Sigmoid colon (tissue), 7 donors: ENCODE data around the gene ELF3. TPM values are rescaled to one million over a fixed set of nuclear protein-coding genes. Genes with fewer than 3 reads are reported as not detected.

ENCODE experiments used
- DNase-seq: peaks from one replicate; pipeline ENCODE4 v3.0.0-alpha.2; 2019
- H3K27ac ChIP-seq, 4 donors: fragments of 200-600 bp; sonication (generic); one replicate each; pipeline ENCODE4 v1.5.1; 2016 to 2019; ENCODE audit warnings: mild to moderate bottlenecking in 1 of 4
- H3K27me3 ChIP-seq, 3 donors: fragments of 200-600 bp; sonication (generic); one replicate each; pipeline ENCODE4 v1.5.1; 2019; ENCODE audit warnings: mild to moderate bottlenecking in 1 of 3
- H3K36me3 ChIP-seq, 4 donors: fragments of 200-600 bp; sonication (generic); one replicate each; pipeline ENCODE4 v1.5.1; 2016 to 2019
- H3K4me1 ChIP-seq, 4 donors: fragments of 200-600 bp; sonication (generic); one replicate each; pipeline ENCODE4 v1.5.1; 2017 to 2019
- H3K4me3 ChIP-seq, 4 donors: fragments of 200-600 bp; sonication (generic); one replicate each; pipeline ENCODE4 v1.5.1; 2017 to 2019; ENCODE audit warnings: mild to moderate bottlenecking in 2 of 4, moderate library complexity in 1 of 4
- H3K9me3 ChIP-seq, 4 donors: fragments of 200-600 bp in 3 of 4; sonication (generic) in 3 of 4; one replicate each; pipeline versions ENCODE4 v1.5.1 to v1.6.1; 2013 to 2019
- CTCF ChIP-seq, 4 experiments: fragments of 450-650 bp in 3 of 4; fragments of 200-600 bp in 1 of 4; IDR thresholded peaks; one replicate each; pipeline ENCODE4 v1.5.1; 2016 to 2019; ENCODE audit warnings: antibody characterized with exemption in 4 of 4, mild to moderate bottlenecking in 3 of 4, moderate library complexity in 2 of 4
- EP300 ChIP-seq, 4 donors: sonication (generic); formaldehyde crosslinking; IDR thresholded peaks; one replicate each; pipeline ENCODE4 v1.6.1; 2017; ENCODE audit warnings: antibody characterized with exemption in 4 of 4
- POLR2A ChIP-seq, 2 donors: fragments of 450-650 bp; IDR thresholded peaks; one replicate each; pipeline ENCODE4 v1.6.1; 2016; ENCODE audit warnings: antibody characterized with exemption in 2 of 2, mild to moderate bottlenecking in 2 of 2, moderate library complexity in 2 of 2
- POLR2AphosphoS5 ChIP-seq, 4 donors: sonication (generic); formaldehyde crosslinking; IDR thresholded peaks; one replicate each; pipeline ENCODE4 v1.6.1; 2017; ENCODE audit warnings: antibody characterized with exemption in 4 of 4
- WGBS, 2 donors: extraction: QIAGEN DNeasy Blood & Tissue Kit; methylation state at CpG; one replicate each; pipeline ENCODE4 v1.1.7; 2013; 5-methylcytosine and 5-hydroxymethylcytosine counted together
- intact Hi-C: fragments of 100-400 bp; cut with DNase I; formaldehyde crosslinking; loops from one replicate; pipeline ENCODE4 v1.15.1; 2023
- polyA plus RNA-seq, 3 donors: library from polyadenylated mRNA; stranded (reverse); fragments of 200-250 nt; gene quantifications; one replicate each; pipeline ENCODE4 v1.2.3, GENCODE V29; 2013
- total RNA-seq, 4 donors: library from RNA; depleted of rRNA; stranded (reverse); fragments of >200 nt; gene quantifications; one replicate each; pipeline ENCODE4 v1.1.0, GENCODE V29; 2016
- donor health status: healthy with polysubstance abuse.
- donor health status: Bipolar disorder and iron deficiency.
- donor health status: healthy.

Gene ELF3
- total and polyA plus RNA-seq, 7 donors: 0.16 to 665 (median 1.8) TPM

GRCh38 chr1:201984446-201984845 is 25.9 kb upstream of the ELF3 start:
- WGBS, 2 donors: 97 to 99% methylated on average over 3 of the region's 3 CpGs
- H3K27ac ChIP-seq: no peak overlapping the region
- H3K4me3 ChIP-seq: no peak overlapping the region
- no peak for TF ChIP-seq EP300 (IDR thresholded peaks at IDR 0.05)
- peaks cover 0 to 18% (median 15%) of the 10 kb centered on the region in 4 donors for H3K4me1 ChIP-seq
- peaks cover 5 to 11% (median 8%) of the 10 kb centered on the region in 4 donors for H3K36me3 ChIP-seq
- H3K9me3 ChIP-seq: no peaks in the 10 kb centered on the region
- H3K27me3 ChIP-seq: no peaks in the 10 kb centered on the region
- no peak for DNase-seq
- intact Hi-C loops: loop anchor here (5.0 to 10.0 kb wide), 2 partner anchors 157 to 280 kb away; partner anchors contain the start of gene IPO9

GRCh38 chr1:201985355-201985754 is 25.0 kb upstream of the ELF3 start:
- Histone ChIP-seq H3K27me3 (no peaks in the 10 kb centered on the region), H3K36me3 (peaks cover 11 to 20% (median 16%) of the 10 kb centered on the region in 4 donors), H3K4me3 (no peak overlapping the region), H3K4me1 (peaks cover 0 to 18% (median 15%) of the 10 kb centered on the region in 4 donors), H3K9me3 (no peaks in the 10 kb centered on the region), H3K27ac (no peak overlapping the region)
- intact Hi-C loops: loop anchor here (10.0 kb wide), 1 partner anchor 281 kb away; no protein-coding TSS in a partner anchor
- TF ChIP-seq POLR2AphosphoS5 (IDR thresholded peaks at IDR 0.05) (no peak), EP300 (IDR thresholded peaks at IDR 0.05) (no peak), CTCF (IDR thresholded peaks at IDR 0.05) (no peak), POLR2A (IDR thresholded peaks at IDR 0.05) (no peak)
- 74 to 97% methylated on average over 2 of the region's 2 CpGs for WGBS, 2 donors
- DNase-seq: no peak

GRCh38 chr1:201988601-201989000 is 21.8 kb upstream of the ELF3 start:
- 78 to 91% methylated on average over 7 of the region's 7 CpGs for WGBS, 2 donors
- H3K36me3 ChIP-seq: peaks cover 15 to 53% (median 40%) of the 10 kb centered on the region in 4 donors
- no peak for DNase-seq
- TF ChIP-seq CTCF (IDR thresholded peaks at IDR 0.05): no peak
- no peak for TF ChIP-seq POLR2A (IDR thresholded peaks at IDR 0.05)
- TF ChIP-seq POLR2AphosphoS5 (IDR thresholded peaks at IDR 0.05): no peak
- TF ChIP-seq EP300 (IDR thresholded peaks at IDR 0.05): no peak
- intact Hi-C loops: loop anchor here (10.0 kb wide), 1 partner anchor 284 kb away; no protein-coding TSS in a partner anchor
- H3K4me3 ChIP-seq: no peak overlapping the region
- H3K4me1 ChIP-seq: peaks cover 0 to 9% (median 5%) of the 10 kb centered on the region in 4 donors
- H3K27ac ChIP-seq: no peak overlapping the region
- H3K9me3 ChIP-seq: no peaks in the 10 kb centered on the region
- no peaks in the 10 kb centered on the region for H3K27me3 ChIP-seq

GRCh38 chr1:201989354-201990128 is 20.8 kb upstream of the ELF3 start:
- H3K36me3 ChIP-seq: peaks cover 15 to 62% (median 40%) of the 10 kb centered on the region in 4 donors
- intact Hi-C loops: loop anchor here (10.0 kb wide), 1 partner anchor 285 kb away; no protein-coding TSS in a partner anchor

More at GRCh38 chr1:201989354-201990128, 20.8 kb upstream of the ELF3 start:
- H3K27ac ChIP-seq: no peak overlapping the region
- H3K4me3 ChIP-seq: no peak overlapping the region
- no peaks in the 10 kb centered on the region for H3K4me1 ChIP-seq
- H3K9me3 ChIP-seq: no peaks in the 10 kb centered on the region
- peak; percentile 27 for DNase-seq
- 95 to 97% methylated on average over 10 of the region's 10 CpGs for WGBS, 2 donors
- TF ChIP-seq CTCF (IDR thresholded peaks at IDR 0.05) (no peak), EP300 (IDR thresholded peaks at IDR 0.05) (no peak)
- no peaks in the 10 kb centered on the region for H3K27me3 ChIP-seq
